H1 (cell line): Measurements from ENCODE around the gene HSF4. TPM values are rescaled to one million over a fixed set of nuclear protein-coding genes. Genes with fewer than 3 reads are reported as not detected.

Experiments used
- CTCF ChIA-PET: fragments of 300-600 bp; sonication (Branson Sonifier 250); formaldehyde crosslinking; loops from one replicate; lab custom pipeline; 2021; ENCODE audit not compliant: partially characterized antibody; lab: Charles Lee
- POLR2A ChIA-PET: fragments of 300-600 bp; sonication (Branson Sonifier 250); formaldehyde crosslinking; loops from one replicate; lab custom pipeline; 2021; ENCODE audit warnings: inconsistent platforms; ENCODE audit not compliant: partially characterized antibody; lab: Charles Lee
- DNase-seq, 2 experiments: peaks; one replicate each; pipeline versions ENCODE4 v3.0.0 to v3.0.0-alpha.2; 2010 to 2022; ENCODE audit warnings: low spot score in 2 of 2, low read depth in 1 of 2, mixed read lengths in 1 of 2
- FAIRE-seq: peaks from 2 replicates; lab custom pipeline; 2011; peaks lifted over from hg19 to GRCh38; lab: Jason Lieb, UNC
- H2AFZ ChIP-seq: 2 replicates; pipeline ENCODE4 v1.8.1; 2012; ENCODE audit warnings: low read length, inconsistent platforms
- H2AK5ac ChIP-seq: 2 replicates; pipeline ENCODE4 v1.6.1; 2013; ENCODE audit warnings: low read depth, low read length
- H2BK120ac ChIP-seq: replicated peaks from 2 replicates; pipeline ENCODE3; 2013; ENCODE audit warnings: low read depth, low read length, inconsistent platforms
- H2BK12ac ChIP-seq: 2 replicates; pipeline ENCODE4 v1.6.1; 2013; ENCODE audit warnings: low read depth, low read length
- H2BK15ac ChIP-seq: 2 replicates; pipeline ENCODE4 v1.6.1; 2013; ENCODE audit warnings: low read length
- H2BK20ac ChIP-seq: 2 replicates; pipeline ENCODE4 v1.6.1; 2013; ENCODE audit warnings: low read length
- H2BK5ac ChIP-seq: 2 replicates; pipeline ENCODE4 v1.6.1; 2013; ENCODE audit warnings: low read depth, low read length
- H3K14ac ChIP-seq: 2 replicates; pipeline ENCODE4 v1.6.1; 2013; ENCODE audit warnings: inconsistent platforms; ENCODE audit not compliant: insufficient read length
- H3K18ac ChIP-seq: 2 replicates; pipeline ENCODE4 v1.6.1; 2013; ENCODE audit warnings: low read length; ENCODE audit errors: extremely low read depth
- H3K23ac ChIP-seq: 2 replicates; pipeline ENCODE4 v1.6.1; 2013; ENCODE audit warnings: inconsistent platforms; ENCODE audit not compliant: insufficient read length
- H3K23me2 ChIP-seq: 2 replicates; pipeline ENCODE4 v1.6.1; 2013; ENCODE audit warnings: low read depth, low read length
- H3K27ac ChIP-seq: 2 replicates; pipeline ENCODE4 v1.6.1; 2011; ENCODE audit warnings: low read depth, low read length, inconsistent platforms
- H3K27me3 ChIP-seq, 4 experiments: replicated peaks in 1 of 4; 1 replicate in 1 of 4; 2 replicates in 3 of 4; pipeline versions ENCODE4 v1.6.1 to v1.8.1; 2011 to 2013; ENCODE audit warnings: low read length in 3 of 4, mild to moderate bottlenecking in 3 of 4, inconsistent platforms in 2 of 4, mixed read lengths in 2 of 4, moderate library complexity in 1 of 4; ENCODE audit not compliant: control insufficient read depth in 3 of 4, insufficient read depth in 3 of 4; ENCODE audit errors: extremely low read depth in 1 of 4
- H3K36me3 ChIP-seq, 4 experiments: 2 replicates each; pipeline versions ENCODE4 v1.6.1 to v1.8.1; 2011 to 2013; ENCODE audit warnings: mild to moderate bottlenecking in 4 of 4, low read length in 3 of 4, moderate library complexity in 2 of 4, control low read depth in 1 of 4, inconsistent platforms in 1 of 4; ENCODE audit not compliant: insufficient read depth in 4 of 4, control insufficient read depth in 2 of 4
- H3K4ac ChIP-seq: replicated peaks from 2 replicates; pipeline ENCODE3; 2013; ENCODE audit warnings: low read length, low read depth, mixed read lengths, inconsistent platforms; ENCODE audit not compliant: insufficient read length
- H3K4me1 ChIP-seq, 4 experiments: replicated peaks in 1 of 4; 1 replicate in 1 of 4; 2 replicates in 3 of 4; pipeline versions ENCODE4 v1.6.1 to v1.8.1; 2011 to 2013; ENCODE audit warnings: low read length in 3 of 4, inconsistent platforms in 2 of 4, mixed read lengths in 1 of 4; ENCODE audit not compliant: insufficient read depth in 4 of 4, control insufficient read depth in 3 of 4
- H3K4me2 ChIP-seq, 2 experiments: 2 replicates each; pipeline versions ENCODE4 v1.6.1 to v1.8.1; 2011 to 2013; ENCODE audit warnings: low read depth in 2 of 2, low read length in 2 of 2, control low read depth in 1 of 2, inconsistent platforms in 1 of 2, mild to moderate bottlenecking in 1 of 2; ENCODE audit not compliant: insufficient read depth in 1 of 2
- H3K4me3 ChIP-seq, 4 experiments: fragments of 200-600, 300-600 bp in 1 of 4; sonication (generic), shearing (Covaris generic), sonication (Bioruptor Twin) in 1 of 4; 2 replicates each; pipeline versions ENCODE4 v1.5.1 to v1.8.1; 2011 to 2016; ENCODE audit warnings: low read length in 4 of 4, low read depth in 3 of 4, control low read depth in 2 of 4, inconsistent platforms in 2 of 4, mild to moderate bottlenecking in 2 of 4, mixed read lengths in 1 of 4, moderate library complexity in 1 of 4; ENCODE audit not compliant: insufficient read depth in 2 of 4; ENCODE audit errors: extremely low read depth in 1 of 4
- H3K56ac ChIP-seq: replicated peaks from 2 replicates; pipeline ENCODE3; 2013; ENCODE audit warnings: low read depth, mild to moderate bottlenecking, mixed read lengths, low read length, inconsistent platforms; ENCODE audit not compliant: insufficient read length
- H3K79me1 ChIP-seq: 2 replicates; pipeline ENCODE4 v1.6.1; 2013; ENCODE audit warnings: low read depth, low read length, control low read depth
- H3K79me2 ChIP-seq, 2 experiments: 2 replicates each; pipeline versions ENCODE4 v1.6.1 to v1.8.1; 2012 to 2013; ENCODE audit warnings: low read length in 2 of 2, mild to moderate bottlenecking in 2 of 2, inconsistent platforms in 1 of 2; ENCODE audit not compliant: insufficient read depth in 2 of 2, control insufficient read depth in 1 of 2
- H3K9ac ChIP-seq, 4 experiments: replicated peaks in 1 of 4; 1 replicate in 1 of 4; 2 replicates in 3 of 4; pipeline versions ENCODE4 v1.6.1 to v1.8.1; 2011 to 2013; ENCODE audit warnings: low read depth in 3 of 4, low read length in 3 of 4, control low read depth in 2 of 4, mild to moderate bottlenecking in 2 of 4, moderate library complexity in 2 of 4, inconsistent platforms in 1 of 4; ENCODE audit errors: extremely low read depth in 1 of 4
- H3K9me3 ChIP-seq, 2 experiments: 2 replicates each; pipeline versions ENCODE4 v1.6.1 to v1.8.1; 2012 to 2013; ENCODE audit warnings: mild to moderate bottlenecking in 2 of 2, moderate library complexity in 2 of 2, control low read depth in 1 of 2, inconsistent platforms in 1 of 2, low read depth in 1 of 2, low read length in 1 of 2, mixed read lengths in 1 of 2; ENCODE audit not compliant: insufficient read depth in 2 of 2
- H4K20me1 ChIP-seq, 2 experiments: replicated peaks in 1 of 2; 2 replicates each; pipeline versions ENCODE3 to v1.8.1; 2011 to 2013; ENCODE audit warnings: inconsistent platforms in 2 of 2, low read length in 2 of 2, mild to moderate bottlenecking in 1 of 2; ENCODE audit not compliant: insufficient read depth in 2 of 2, control insufficient read depth in 1 of 2
- H4K5ac ChIP-seq: 2 replicates; pipeline ENCODE4 v1.6.1; 2013; ENCODE audit warnings: low read length, low read depth, mixed read lengths, inconsistent platforms; ENCODE audit not compliant: insufficient read length
- H4K8ac ChIP-seq: 2 replicates; pipeline ENCODE4 v1.8.0; 2013; ENCODE audit warnings: mild to moderate bottlenecking, moderate library complexity, low read length, inconsistent platforms; ENCODE audit not compliant: insufficient read depth; ENCODE audit errors: extremely low read depth
- H4K91ac ChIP-seq: replicated peaks from 2 replicates; pipeline ENCODE3; 2013; ENCODE audit warnings: low read length, mixed read lengths, inconsistent platforms; ENCODE audit not compliant: insufficient read length
- CEBPB ChIP-seq: IDR thresholded peaks from 2 replicates; pipeline ENCODE4 v1.6.1; 2012; ENCODE audit warnings: low read depth, low read length
- EZH2 ChIP-seq: fragments of 200-600 bp; sonication (generic); IDR thresholded peaks from 2 replicates; pipeline ENCODE4 v1.7.1; 2012; ENCODE audit warnings: low read depth, mild to moderate bottlenecking, moderate library complexity, low read length, inconsistent platforms; ENCODE audit not compliant: severe bottlenecking
- NANOG ChIP-seq: IDR thresholded peaks from 2 replicates; pipeline ENCODE4 v1.6.1; 2011; ENCODE audit warnings: low read length, low read depth, mild to moderate bottlenecking, inconsistent platforms; ENCODE audit not compliant: insufficient read depth, poor library complexity, severe bottlenecking
- SUZ12 ChIP-seq: fragments of 200-600 bp; sonication (generic); IDR thresholded peaks from 2 replicates; pipeline ENCODE4 v1.6.1; 2012; ENCODE audit warnings: mild to moderate bottlenecking, inconsistent platforms, low read length, moderate library complexity, mixed read lengths
- WGBS, 2 experiments: shearing (Covaris generic) in 1 of 2; methylation state at CpG; one replicate each; pipeline versions ENCODE4 v1.1.6 to v1.1.7; 2013 to 2015; ENCODE audit warnings: low lambda C conversion rate in 2 of 2, mixed read lengths in 2 of 2, inconsistent platforms in 1 of 2, low coverage in 1 of 2, missing lambda C conversion rate in 1 of 2; ENCODE audit not compliant: insufficient replicate concordance in 2 of 2, insufficient coverage in 1 of 2, insufficient read length in 1 of 2; ENCODE audit errors: extremely low coverage in 1 of 2, missing lambda C conversion rate in 1 of 2; 5-methylcytosine and 5-hydroxymethylcytosine counted together
- polyA plus RNA-seq, 7 experiments: library from polyadenylated mRNA; depleted of rRNA in 3 of 7; stranded (reverse) in 5 of 7; unstranded in 2 of 7; fragments of >200 nt in 5 of 7; fragments of 200-250 nt in 2 of 7; gene quantifications; 1 replicate in 5 of 7; 2 replicates in 1 of 7; 4 replicates in 1 of 7; pipeline versions ENCODE4 v1.2.1 to v1.2.3, GENCODE V29; 2011 to 2013; ENCODE audit warnings: missing spikeins in 2 of 7, mixed read lengths in 2 of 7
- total RNA-seq: library from RNA; stranded (reverse); fragmentation: NEBNext Ultra II Directional; extraction: Animal tissue kit (Norgen Biotek cat#: 25700); gene quantifications from 2 replicates; pipeline ENCODE4 v1.2.1, GENCODE V29; 2021

Gene HSF4
- total and polyA plus RNA-seq, 2 of the 8 experiments (the other 6 are each of a cell fraction or from before 2014, with no cell fraction given), result 0.14 TPM; not detected in 1

- H3K36me3 ChIP-seq, result 0 out of 8 replicates have a peak, but pooled peaks cover 0 to 4% (median 0%) of the 10 kb centered on the region in 4 experiments
- H2BK15ac ChIP-seq, result peak overlapping the region; percentile 12; the same call in 1 of the 2 replicates
- H2AFZ ChIP-seq, result no peak overlapping the region
- H2BK5ac ChIP-seq, result no peak overlapping the region
- H3K27me3 ChIP-seq, result peaks cover 91 to 100% (median 98%) of the 10 kb centered on the region in 4 experiments
- H3K4me3 ChIP-seq, result no peak overlapping the region
- no peak overlapping the region for H2BK12ac ChIP-seq
- ChIA-PET POLR2A (interaction anchor here (0.9 to 1.5 kb wide), 2 partner anchors 16 to 209 kb away, joined by 4 to 10 read pairs; no protein-coding TSS in a partner anchor), CTCF (interaction anchor here (0.6 to 14.1 kb wide), 20 partner anchors 9 to 204 kb away, joined by 3 to 291 read pairs (median 5); partner anchors contain the start of genes CES3, E2F4, FBXL8 and HSF4)
- peaks cover 10 to 20% of the 10 kb centered on the region in 2 experiments for H4K20me1 ChIP-seq
- no peak overlapping the region for H3K23ac ChIP-seq
- peaks cover 0 to 20% (median 11%) of the 10 kb centered on the region in 4 experiments; a peak in 6 of 7 replicates for H3K4me1 ChIP-seq
- no peaks in the 10 kb centered on the region for H3K79me1 ChIP-seq
- H4K8ac ChIP-seq, result no peak overlapping the region
- no peaks in the 10 kb centered on the region for H3K79me2 ChIP-seq
- H2BK20ac ChIP-seq, result no peak overlapping the region
- FAIRE-seq, result no peak
- no peak overlapping the region for H3K18ac ChIP-seq
- DNase-seq, result no peak
- no peak overlapping the region for H3K14ac ChIP-seq
- no peak overlapping the region for H3K56ac ChIP-seq
- H3K9me3 ChIP-seq, result no peaks in the 10 kb centered on the region
- peak overlapping the region in 1 of 2 experiments; percentile 74; a peak in 1 of 4 replicates for H3K4me2 ChIP-seq
- H3K9ac ChIP-seq, result no peak overlapping the region
- 48% methylated on average over 7 of the region's 7 CpGs; no CpG with 5 or more reads in 1 of the 2 experiments for WGBS, 2 experiments
- H3K4ac ChIP-seq, result no peak overlapping the region
- no peak overlapping the region for H2BK120ac ChIP-seq
- H4K91ac ChIP-seq, result no peak overlapping the region
- no peak overlapping the region for H4K5ac ChIP-seq
- TF ChIP-seq EZH2 (peak; percentile 6), CEBPB (no peak), SUZ12 (peak; percentile 10; the same call in 1 of the 2 replicates), NANOG (no peak)
- no peak overlapping the region for H3K27ac ChIP-seq
- peaks cover 14% of the 10 kb centered on the region for H3K23me2 ChIP-seq
- no peak overlapping the region for H2AK5ac ChIP-seq
Measured at GRCh38 chr16:67157892-67158635, 6.5 kb upstream of the HSF4 start.
